Stomach (tissue), 9 donors: ENCODE data around the gene GRK3. TPM values are rescaled to one million over a fixed set of nuclear protein-coding genes. Genes with fewer than 3 reads are reported as not detected.

Experiments
- DNase-seq, 2 donors: peaks; one replicate each; pipeline versions ENCODE4 v3.0.0 to v3.0.0-alpha.2; 2013 to 2019
- H3K27ac ChIP-seq, 5 donors: fragments of 200-600 bp in 4 of 5; sonication (generic) in 4 of 5; one replicate each; pipeline ENCODE4 v1.5.1; 2013 to 2019; ENCODE audit warnings: mild to moderate bottlenecking in 1 of 5, moderate library complexity in 1 of 5
- H3K27me3 ChIP-seq, 3 donors: fragments of 200-600 bp; sonication (generic); one replicate each; pipeline ENCODE4 v1.5.1; 2017 to 2019; ENCODE audit warnings: mixed run types in 1 of 3
- H3K36me3 ChIP-seq, 4 donors: fragments of 200-600 bp; sonication (generic); 1 replicate in 3 of 4; 2 replicates in 1 of 4; pipeline ENCODE4 v1.5.1; 2016 to 2019
- H3K4me1 ChIP-seq, 4 donors: fragments of 200-600 bp; sonication (generic); one replicate each; pipeline ENCODE4 v1.5.1; 2016 to 2019
- H3K4me3 ChIP-seq, 4 donors: fragments of 200-600 bp; sonication (generic) in 3 of 4; one replicate each; pipeline ENCODE4 v1.5.1; 2016 to 2019; ENCODE audit warnings: mild to moderate bottlenecking in 1 of 4
- H3K9me3 ChIP-seq, 4 donors: fragments of 200-600 bp; sonication (generic); one replicate each; pipeline ENCODE4 v1.5.1; 2016 to 2019
- CTCF ChIP-seq, 7 experiments: fragments of 450-650 bp in 4 of 7; fragments of 200-600 bp in 3 of 7; sonication (generic) in 3 of 7; IDR thresholded peaks; one replicate each; pipeline ENCODE4 v1.5.1; 2016 to 2019; ENCODE audit warnings: antibody characterized with exemption in 7 of 7, control low read depth in 2 of 7, mild to moderate bottlenecking in 1 of 7
- EP300 ChIP-seq: sonication (generic); formaldehyde crosslinking; IDR thresholded peaks from one replicate; pipeline ENCODE4 v1.6.1; 2017; ENCODE audit warnings: antibody characterized with exemption
- POLR2A ChIP-seq, 4 donors: fragments of 450-650 bp; IDR thresholded peaks; one replicate each; pipeline ENCODE4 v1.6.1; 2016; ENCODE audit warnings: antibody characterized with exemption in 4 of 4, control low read depth in 2 of 4, mild to moderate bottlenecking in 1 of 4, moderate library complexity in 1 of 4
- POLR2AphosphoS5 ChIP-seq, 3 donors: sonication (generic); formaldehyde crosslinking; IDR thresholded peaks; one replicate each; pipeline ENCODE4 v1.6.1; 2016; ENCODE audit warnings: antibody characterized with exemption in 3 of 3
- WGBS, 5 donors: extraction: QIAGEN DNeasy Blood & Tissue Kit in 3 of 5; methylation state at CpG; one replicate each; pipeline versions ENCODE4 v1.1.5 to v1.1.7; 2013 to 2018; 5-methylcytosine and 5-hydroxymethylcytosine counted together
- intact Hi-C: fragments of 100-400 bp; cut with DNase I; formaldehyde crosslinking; loops from one replicate; pipeline ENCODE4 v1.15.1; 2023; ENCODE audit warnings: low total_unique reads
- polyA plus RNA-seq, 3 donors: library from polyadenylated mRNA; stranded (reverse); fragments of 200-250 nt; gene quantifications; one replicate each; pipeline ENCODE4 v1.2.3, GENCODE V29; 2013
- total RNA-seq, 5 donors: library from RNA; depleted of rRNA; stranded (reverse); fragments of >200 nt; gene quantifications; one replicate each; pipeline versions ENCODE4 v1.1.0 to v1.2.3, GENCODE V29; 2014 to 2016
- donor health status: healthy with polysubstance abuse.
- donor health status: Bipolar disorder and iron deficiency.
- donor health status: healthy.

The GRK3 gene
- total and polyA plus RNA-seq, 8 donors, result 0.87 to 29.5 (median 4.1) TPM

GRCh38 chr22:25698461-25698860, 134.0 kb downstream of the GRK3 start:
- Histone ChIP-seq H3K27me3 (no peaks in the 10 kb centered on the region), H3K27ac (no peak overlapping the region), H3K9me3 (no peaks in the 10 kb centered on the region), H3K4me1 (no peaks in the 10 kb centered on the region), H3K36me3 (peaks cover 0 to 4% (median 2%) of the 10 kb centered on the region in 4 donors), H3K4me3 (no peak overlapping the region)
- DNase-seq, result no peak
- WGBS, 5 donors, result 79 to 87% (median 80%) methylated on average over 7 of the region's 7 CpGs
- intact Hi-C loops, result loop anchor here (10.0 kb wide), 1 partner anchor 224 kb away; no protein-coding TSS in a partner anchor
- no peak for TF ChIP-seq CTCF (IDR thresholded peaks at IDR 0.05)
- no peak for TF ChIP-seq POLR2AphosphoS5 (IDR thresholded peaks at IDR 0.05)
- TF ChIP-seq EP300, result no peak
- TF ChIP-seq POLR2A (IDR thresholded peaks at IDR 0.05), result no peak

- Histone ChIP-seq H3K27ac (no peak overlapping the region), H3K27me3 (no peaks in the 10 kb centered on the region), H3K4me1 (no peaks in the 10 kb centered on the region), H3K36me3 (peaks cover 0 to 4% (median 2%) of the 10 kb centered on the region in 4 donors), H3K9me3 (no peaks in the 10 kb centered on the region), H3K4me3 (no peak overlapping the region)
- no peak for TF ChIP-seq EP300
- no peak for TF ChIP-seq POLR2A (IDR thresholded peaks at IDR 0.05)
- no peak for TF ChIP-seq CTCF (IDR thresholded peaks at IDR 0.05)
- no peak for TF ChIP-seq POLR2AphosphoS5 (IDR thresholded peaks at IDR 0.05)
- intact Hi-C loops, result loop anchor here (10.0 kb wide), 1 partner anchor 224 kb away; no protein-coding TSS in a partner anchor
- 82 to 93% (median 89%) methylated on average over 6 of the region's 6 CpGs for WGBS, 5 donors
- DNase-seq, result no peak
Observed at GRCh38 chr22:25698978-25699377, 134.5 kb downstream of the GRK3 start.

- H3K27ac ChIP-seq, result no peak overlapping the region
- peaks cover 0 to 7% (median 2%) of the 10 kb centered on the region in 4 donors for H3K36me3 ChIP-seq
- 62 to 74% (median 68%) methylated on average over 13 of the region's 13 CpGs for WGBS, 5 donors
- intact Hi-C loops, result no loop called here
- TF ChIP-seq EP300, result no peak
- TF ChIP-seq POLR2AphosphoS5 (IDR thresholded peaks at IDR 0.05), result no peak
- no peak for TF ChIP-seq POLR2A (IDR thresholded peaks at IDR 0.05)
- TF ChIP-seq CTCF (IDR thresholded peaks at IDR 0.05), result no peak
- no peaks in the 10 kb centered on the region for H3K4me1 ChIP-seq
- no peaks in the 10 kb centered on the region for H3K9me3 ChIP-seq
- H3K4me3 ChIP-seq, result no peak overlapping the region
- peak in 1 of 2 donors; percentile 77 for DNase-seq
- no peaks in the 10 kb centered on the region for H3K27me3 ChIP-seq
Observed at GRCh38 chr22:25701056-25701780, 136.7 kb downstream of the GRK3 start.

GRCh38 chr22:25702040-25702439, 137.6 kb downstream of the GRK3 start:
- Histone ChIP-seq H3K27ac (no peak overlapping the region), H3K4me3 (no peak overlapping the region), H3K27me3 (no peaks in the 10 kb centered on the region), H3K9me3 (no peaks in the 10 kb centered on the region), H3K36me3 (peaks cover 0 to 7% (median 2%) of the 10 kb centered on the region in 4 donors), H3K4me1 (no peaks in the 10 kb centered on the region)
- intact Hi-C loops, result no loop called here
- DNase-seq, result peak in 1 of 2 donors; percentile 52
- TF ChIP-seq POLR2A (IDR thresholded peaks at IDR 0.05) (no peak), CTCF (IDR thresholded peaks at IDR 0.05) (peak in 3 of 7 experiments; percentile 13 to 33 (median 21)), EP300 (no peak), POLR2AphosphoS5 (IDR thresholded peaks at IDR 0.05) (no peak)
